Common myeloid progenitor, CD34-positive (primary cell): ENCODE measurements around the gene HDAC4.

Source experiments
- CTCF ChIA-PET: fragments of 350-600 bp; sonication (Branson Sonifier 250); formaldehyde crosslinking; loops from one replicate; lab custom pipeline; 2021; ENCODE audit warnings: antibody characterized with exemption; lab: Charles Lee
- POLR2A ChIA-PET: fragments of 350-600 bp; sonication (Branson Sonifier 250); formaldehyde crosslinking; loops from one replicate; lab custom pipeline; 2021; ENCODE audit warnings: antibody characterized with exemption; lab: Charles Lee
- DNase-seq, 3 donors: peaks; one replicate each; pipeline versions ENCODE4 v3.0.0 to v3.0.0-alpha.2; 2013
- H3K27ac ChIP-seq, 2 experiments: 1 replicate in 1 of 2; 2 replicates in 1 of 2; pipeline ENCODE4 v1.7.0; 2013; ENCODE audit warnings: inconsistent platforms in 2 of 2, low read length in 2 of 2, mild to moderate bottlenecking in 2 of 2, low read depth in 1 of 2, moderate library complexity in 1 of 2; ENCODE audit not compliant: severe bottlenecking in 2 of 2, insufficient read depth in 1 of 2, poor library complexity in 1 of 2
- H3K27me3 ChIP-seq, 5 experiments: replicated peaks in 2 of 5; 1 replicate in 3 of 5; 2 replicates in 2 of 5; pipeline versions ENCODE4 v1.6.1 to v1.7.0; 2013; ENCODE audit warnings: low read length in 4 of 5, mild to moderate bottlenecking in 2 of 5, moderate library complexity in 2 of 5, inconsistent platforms in 1 of 5; ENCODE audit not compliant: insufficient read depth in 5 of 5, control insufficient read depth in 4 of 5
- H3K36me3 ChIP-seq, 4 experiments: 1 replicate in 2 of 4; 2 replicates in 2 of 4; pipeline versions ENCODE4 v1.6.1 to v1.7.0; 2013; ENCODE audit warnings: low read length in 3 of 4, control low read depth in 1 of 4, mild to moderate bottlenecking in 1 of 4; ENCODE audit not compliant: control insufficient read depth in 4 of 4, insufficient read depth in 4 of 4
- H3K4me1 ChIP-seq, 4 experiments: 1 replicate in 3 of 4; 2 replicates in 1 of 4; pipeline versions ENCODE4 v1.6.1 to v1.7.1; 2013; ENCODE audit warnings: low read length in 3 of 4, mild to moderate bottlenecking in 3 of 4, control low read depth in 1 of 4, inconsistent platforms in 1 of 4, moderate library complexity in 1 of 4; ENCODE audit not compliant: control insufficient read depth in 4 of 4, insufficient read depth in 4 of 4; ENCODE audit errors: control extremely low read depth in 1 of 4
- H3K4me3 ChIP-seq, 7 experiments: 1 replicate in 4 of 7; 2 replicates in 3 of 7; pipeline versions ENCODE4 v1.5.1 to v1.7.0; 2013; ENCODE audit warnings: mild to moderate bottlenecking in 7 of 7, low read length in 6 of 7, moderate library complexity in 6 of 7, inconsistent platforms in 2 of 7, low read depth in 2 of 7, control low read depth in 1 of 7; ENCODE audit not compliant: insufficient read depth in 4 of 7, control insufficient read depth in 1 of 7; ENCODE audit errors: extremely low read depth in 1 of 7
- H3K9me3 ChIP-seq, 5 experiments: 1 replicate in 4 of 5; 2 replicates in 1 of 5; pipeline versions ENCODE4 v1.6.1 to v1.7.1; 2013; ENCODE audit warnings: low read length in 4 of 5, mild to moderate bottlenecking in 2 of 5, inconsistent platforms in 1 of 5, low read depth in 1 of 5, moderate library complexity in 1 of 5; ENCODE audit not compliant: control insufficient read depth in 4 of 5, insufficient read depth in 2 of 5; ENCODE audit errors: control extremely low read depth in 1 of 5
- WGBS: methylation state at CpG from one replicate; pipeline ENCODE4 v1.1.5; 2013; ENCODE audit not compliant: insufficient coverage; 5-methylcytosine and 5-hydroxymethylcytosine counted together

HDAC4 gene

DNA sequence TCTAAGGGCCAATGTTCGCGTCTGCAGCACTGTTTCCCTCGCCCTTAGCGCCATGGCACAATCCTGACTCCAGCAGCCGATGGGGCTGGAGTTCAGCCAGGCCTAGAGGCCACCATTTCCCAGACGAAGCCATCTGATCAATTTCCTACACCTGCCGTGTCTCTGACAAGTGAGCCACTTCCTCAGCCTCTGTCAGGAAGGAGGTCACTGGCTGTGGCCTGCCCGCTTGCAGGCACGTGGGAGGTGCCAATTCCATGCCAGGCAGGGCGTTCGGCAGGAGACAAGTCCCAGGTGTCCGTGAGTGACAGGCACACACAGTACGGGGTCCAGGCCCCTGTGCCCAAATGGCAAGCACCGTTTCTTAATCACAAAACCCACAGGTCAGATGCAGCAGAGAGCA, 318.4 kb downstream of the HDAC4 start:
- Histone ChIP-seq H3K4me3 (no peak overlapping the region), H3K36me3 (peaks cover 3 to 48% (median 13%) of the 10 kb centered on the region in 4 experiments), H3K27me3 (no peaks in the 10 kb centered on the region), H3K27ac (no peak overlapping the region), H3K9me3 (no peaks in the 10 kb centered on the region), H3K4me1 (no peaks in the 10 kb centered on the region)
- ChIA-PET POLR2A (no interaction called here), CTCF (no interaction called here)
- WGBS: 70% methylated on average over 13 of the region's 14 CpGs
- DNase-seq: no peak

GRCh38 chr2:239081622-239082021, 319.2 kb downstream of the HDAC4 start:
- no peaks in the 10 kb centered on the region for H3K27me3 ChIP-seq
- H3K27ac ChIP-seq: no peak overlapping the region
- no peak overlapping the region for H3K4me3 ChIP-seq
- CTCF ChIA-PET: no interaction called here
- H3K4me1 ChIP-seq: no peaks in the 10 kb centered on the region
- WGBS: 99% methylated on average over 15 of the region's 18 CpGs
- H3K9me3 ChIP-seq: no peaks in the 10 kb centered on the region
- no peak for DNase-seq
- peaks cover 3 to 53% (median 15%) of the 10 kb centered on the region in 4 experiments for H3K36me3 ChIP-seq
- POLR2A ChIA-PET: no interaction called here

DNA sequence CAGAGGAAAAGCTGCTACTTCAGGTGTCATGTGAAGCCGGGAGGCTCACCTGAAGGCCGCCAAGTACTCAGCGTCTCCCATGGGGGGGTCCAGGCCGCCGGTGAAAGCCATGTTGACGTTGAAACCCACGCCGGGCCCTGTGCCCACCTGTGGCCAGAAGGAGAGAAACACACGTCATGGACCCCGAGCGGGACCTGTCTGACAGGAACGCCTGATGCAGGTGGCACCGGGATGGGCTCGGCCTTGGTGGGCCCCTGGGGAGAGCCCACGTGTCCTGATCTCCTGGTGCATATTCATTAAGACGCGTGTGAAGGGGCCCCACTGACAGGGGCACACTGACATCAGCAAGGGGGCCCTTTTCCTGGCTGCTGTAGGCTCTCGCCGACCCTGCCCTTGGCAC, 319.8 kb downstream of the HDAC4 start:
- Histone ChIP-seq H3K27me3 (no peaks in the 10 kb centered on the region), H3K36me3 (peaks cover 3 to 58% (median 16%) of the 10 kb centered on the region in 4 experiments), H3K9me3 (no peaks in the 10 kb centered on the region), H3K4me1 (no peaks in the 10 kb centered on the region), H3K27ac (no peak overlapping the region), H3K4me3 (no peak overlapping the region)
- WGBS: 98% methylated on average over 19 of the region's 19 CpGs
- CTCF ChIA-PET: no interaction called here
- POLR2A ChIA-PET: no interaction called here
- no peak for DNase-seq

GRCh38 chr2:239079671-239080294, 321.0 kb downstream of the HDAC4 start:
- ChIA-PET POLR2A (no interaction called here), CTCF (no interaction called here)
- DNase-seq: no peak
- Histone ChIP-seq H3K4me1 (no peaks in the 10 kb centered on the region), H3K27ac (no peak overlapping the region), H3K4me3 (no peak overlapping the region), H3K9me3 (no peaks in the 10 kb centered on the region), H3K27me3 (no peaks in the 10 kb centered on the region), H3K36me3 (peaks cover 3 to 66% (median 18%) of the 10 kb centered on the region in 4 experiments)
- WGBS: 94% methylated on average over 9 of the region's 16 CpGs

DNA sequence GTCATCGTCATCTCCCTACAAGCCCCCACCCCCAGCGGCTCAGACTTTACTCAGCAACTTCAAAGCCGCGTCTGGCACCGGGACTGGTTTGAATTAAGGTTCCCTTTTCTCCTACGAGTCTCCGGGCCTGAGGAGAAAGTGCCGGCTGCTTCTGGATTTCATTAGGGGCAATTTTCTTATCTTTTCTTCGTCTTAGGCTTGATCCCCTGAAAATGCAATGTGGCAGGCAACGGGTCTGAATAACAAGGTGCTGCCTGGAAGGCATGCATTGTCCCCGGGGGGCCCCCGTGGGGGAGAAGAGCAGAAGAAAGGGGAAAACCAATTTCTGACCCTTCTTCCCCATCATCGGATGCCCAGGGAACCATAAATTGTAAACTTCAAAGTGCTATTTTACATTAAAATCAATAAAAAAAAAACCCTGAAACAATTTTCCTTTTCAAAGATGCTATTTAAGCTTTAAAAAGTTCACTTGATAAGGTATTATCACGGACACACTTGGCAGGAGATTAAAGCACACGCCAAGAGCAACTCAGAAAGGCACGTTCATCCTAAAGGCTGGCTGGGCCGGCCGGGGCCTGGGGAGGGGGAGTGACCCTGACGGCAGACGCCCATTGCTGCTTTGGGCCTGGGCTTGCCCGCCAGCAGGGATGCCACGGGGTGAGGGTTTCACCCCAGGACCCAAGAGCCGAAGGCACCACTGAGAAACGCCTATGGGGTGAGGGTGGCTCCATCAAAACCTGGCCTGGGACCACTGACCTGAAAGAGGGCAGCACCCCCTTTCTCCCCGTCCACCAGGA, 322.5 kb downstream of the HDAC4 start:
- H3K27ac ChIP-seq: no peak overlapping the region
- no peaks in the 10 kb centered on the region for H3K27me3 ChIP-seq
- peaks cover 3 to 68% (median 18%) of the 10 kb centered on the region in 4 experiments for H3K36me3 ChIP-seq
- 97% methylated on average over 21 of the region's 25 CpGs for WGBS
- H3K4me1 ChIP-seq: no peaks in the 10 kb centered on the region
- H3K9me3 ChIP-seq: no peaks in the 10 kb centered on the region
- H3K4me3 ChIP-seq: no peak overlapping the region
- DNase-seq: no peak
- POLR2A ChIA-PET: no interaction called here
- CTCF ChIA-PET: no interaction called here

DNA sequence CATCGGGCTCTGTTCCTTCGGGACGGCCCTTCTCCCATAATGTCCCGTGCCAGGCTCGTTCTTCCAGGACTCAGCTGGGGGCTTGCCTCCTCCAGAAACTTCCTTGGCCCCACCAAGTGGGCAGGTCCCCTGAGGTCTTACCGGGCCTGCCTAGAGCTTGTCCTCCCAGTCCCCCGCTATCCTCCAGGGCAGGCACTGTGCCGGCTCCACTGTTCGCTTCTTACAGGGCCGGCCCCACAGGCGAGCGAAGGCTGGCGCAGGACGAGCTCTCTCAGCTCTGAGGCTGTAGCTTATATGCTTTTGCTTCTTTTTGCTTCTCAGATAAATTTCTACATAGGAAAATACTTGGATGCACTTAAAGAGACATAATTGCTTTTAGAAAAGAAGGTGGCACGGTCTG, 323.6 kb downstream of the HDAC4 start:
- Histone ChIP-seq H3K4me1 (no peaks in the 10 kb centered on the region), H3K36me3 (peaks cover 3 to 69% (median 19%) of the 10 kb centered on the region in 4 experiments), H3K27ac (no peak overlapping the region), H3K4me3 (no peak overlapping the region), H3K27me3 (no peaks in the 10 kb centered on the region), H3K9me3 (no peaks in the 10 kb centered on the region)
- no peak for DNase-seq
- 98% methylated on average over 10 of the region's 15 CpGs for WGBS
- ChIA-PET CTCF (no interaction called here), POLR2A (no interaction called here)
